Activated CD4-positive, alpha-beta T cell treated with anti-CD3 and anti-CD28 coated beads for 1 hour (primary cell): Measurements from ENCODE around the gene UIMC1.
"Not testable (repeated sequence)": the region's sequence is repeated elsewhere in the genome, so short reads cannot be mapped to it uniquely, and the experiment has no call there.

Source experiments
- DNase-seq: peaks from one replicate; pipeline ENCODE4 v3.0.0-alpha.2; 2020

Gene UIMC1

GRCh38 chr5:176881816-176882566 is 124.6 kb downstream of the UIMC1 start:
- no peak for DNase-seq

- DNase-seq: no peak
Measured at GRCh38 chr5:176881021-176881749, 125.4 kb downstream of the UIMC1 start.

GRCh38 chr5:176880366-176881020 is 126.1 kb downstream of the UIMC1 start:
- DNase-seq: no peak

GRCh38 chr5:176879663-176880361 is 126.8 kb downstream of the UIMC1 start:
- DNase-seq: no peak

GRCh38 chr5:176878906-176879662 is 127.5 kb downstream of the UIMC1 start:
- DNase-seq: no peak

- DNase-seq: no peak
Measured at GRCh38 chr5:176878463-176878862, 128.1 kb downstream of the UIMC1 start.

GRCh38 chr5:176877793-176878331 is 128.7 kb downstream of the UIMC1 start:
- DNase-seq: no peak

GRCh38 chr5:176876506-176877431 is 129.8 kb downstream of the UIMC1 start:
- DNase-seq: no peak

- DNase-seq: no peak
Measured at GRCh38 chr5:176875783-176876505, 130.6 kb downstream of the UIMC1 start.

GRCh38 chr5:176875014-176875550 is 131.5 kb downstream of the UIMC1 start:
- DNase-seq: no peak

- no peak for DNase-seq
Measured at GRCh38 chr5:176874198-176874780, 132.3 kb downstream of the UIMC1 start.

- no peak for DNase-seq
Measured at GRCh38 chr5:176873541-176874172, 132.9 kb downstream of the UIMC1 start.

- not testable (repeated sequence) for DNase-seq
Measured at GRCh38 chr5:176873011-176873410, 133.6 kb downstream of the UIMC1 start.

- DNase-seq: not testable (repeated sequence)
Measured at GRCh38 chr5:176872586-176872985, 134.0 kb downstream of the UIMC1 start.

- DNase-seq: not testable (repeated sequence)
Measured at GRCh38 chr5:176870644-176871043, 135.9 kb downstream of the UIMC1 start.

GRCh38 chr5:176870110-176870591 is 136.4 kb downstream of the UIMC1 start:
- DNase-seq: no peak

- DNase-seq: no peak
Measured at GRCh38 chr5:176869501-176870109, 137.0 kb downstream of the UIMC1 start.

- no peak for DNase-seq
Measured at GRCh38 chr5:176868731-176869130, 137.8 kb downstream of the UIMC1 start.
